Panc1 (cell line): ENCODE results near the gene MS4A8. TPM values are rescaled to one million over a fixed set of nuclear protein-coding genes. Genes with fewer than 3 reads are reported as not detected.

Experiments used
- ATAC-seq: fragments of 200-7000 bp; cut with Tn5 transposase; 2 replicates; pipeline ENCODE4 v1.9.1; 2020; ENCODE audit warnings: mild to moderate bottlenecking, moderate library complexity
- BruUV-seq: library from RNA; stranded (reverse); fragments of 400-500 nt; replicated peaks from 2 replicates; lab custom pipeline; 2021; lab: Mats Ljungman, UMichigan
- CTCF ChIA-PET: fragments of 300-600 bp; sonication (Branson Sonifier 250); formaldehyde crosslinking; loops from one replicate; lab custom pipeline; 2022; ENCODE audit warnings: antibody characterized with exemption; lab: Charles Lee
- POLR2A ChIA-PET: fragments of 300-600 bp; sonication (Branson Sonifier 250); formaldehyde crosslinking; loops from one replicate; lab custom pipeline; 2022; ENCODE audit warnings: antibody characterized with exemption; lab: Charles Lee
- DNase-seq: peaks from one replicate; pipeline ENCODE4 v3.0.0-alpha.2; 2010; ENCODE audit warnings: low read depth, low spot score
- H3K27ac ChIP-seq: 2 replicates; pipeline ENCODE4 v1.5.1; 2011; ENCODE audit warnings: mild to moderate bottlenecking, low read length, inconsistent platforms
- H3K27me3 ChIP-seq: fragments of 200-500 bp; sonication (Bioruptor generic); 2 replicates; pipeline ENCODE4 v1.6.0; 2014; ENCODE audit warnings: low read length, inconsistent platforms; ENCODE audit not compliant: control insufficient read depth, insufficient read depth
- H3K36me3 ChIP-seq: fragments of 200-500 bp; sonication (Bioruptor generic); 2 replicates; pipeline ENCODE4 v1.5.1; 2014; ENCODE audit warnings: inconsistent platforms, mild to moderate bottlenecking, low read length, moderate library complexity; ENCODE audit not compliant: control insufficient read depth, insufficient read depth
- H3K4me1 ChIP-seq: 2 replicates; pipeline ENCODE4 v1.5.1; 2011; ENCODE audit warnings: inconsistent platforms, mild to moderate bottlenecking, low read length, moderate library complexity; ENCODE audit not compliant: control insufficient read depth, insufficient read depth
- H3K4me3 ChIP-seq, 2 experiments: 2 replicates each; pipeline ENCODE4 v1.5.1; 2011 to 2012; ENCODE audit warnings: low read depth in 2 of 2, low read length in 2 of 2, mild to moderate bottlenecking in 2 of 2, inconsistent platforms in 1 of 2, moderate library complexity in 1 of 2
- H3K9me3 ChIP-seq: fragments of 200-500 bp; sonication (Bioruptor generic); 2 replicates; pipeline ENCODE4 v1.5.1; 2014; ENCODE audit warnings: low read depth, mild to moderate bottlenecking, inconsistent platforms, low read length, moderate library complexity; ENCODE audit not compliant: control insufficient read depth, insufficient read depth
- POLR2AphosphoS5 ChIP-seq: IDR thresholded peaks from 2 replicates; pipeline ENCODE4 v1.6.1; 2012; ENCODE audit warnings: mild to moderate bottlenecking, low read depth, low read length, moderate library complexity
- REST ChIP-seq, 2 experiments: IDR thresholded peaks; 2 replicates each; pipeline ENCODE4 v1.6.1; 2011 to 2012; ENCODE audit warnings: low read depth in 2 of 2, control low read depth in 1 of 2, low read length in 1 of 2, mild to moderate bottlenecking in 1 of 2, moderate library complexity in 1 of 2; ENCODE audit not compliant: insufficient read depth in 1 of 2
- SIN3A ChIP-seq: IDR thresholded peaks from 2 replicates; pipeline ENCODE4 v1.6.1; 2012; ENCODE audit warnings: low read depth, mild to moderate bottlenecking, low read length, moderate library complexity, borderline replicate concordance; ENCODE audit not compliant: insufficient read depth
- TCF7L2 ChIP-seq: IDR thresholded peaks from 2 replicates; pipeline ENCODE4 v1.6.1; 2011; ENCODE audit warnings: mild to moderate bottlenecking, low read depth, low read length, inconsistent platforms
- in situ Hi-C: cut with HindIII; loops from 2 replicates; pipeline ENCODE4 v1.10.0; 2016; ENCODE audit warnings: low sequenced_read_pairs, low pct_unique_long_range_greater_than_20kb
- intact Hi-C: fragments of 100-400 bp; cut with micrococcal nuclease; formaldehyde crosslinking; loops from one replicate; pipeline ENCODE4 v1.10.0; 2022; ENCODE audit not compliant: unreplicated experiment
- total RNA-seq: library from RNA; stranded (reverse); gene quantifications from one replicate; pipeline ENCODE4 v1.2.1, GENCODE V29; 2021; ENCODE audit not compliant: unreplicated experiment
- TF ChIP-seq, protein P1 (sequence below): fragments of 450-650 bp; IDR thresholded peaks from 2 replicates; pipeline ENCODE4 v1.5.1; 2017; ENCODE audit warnings: mild to moderate bottlenecking

The MS4A8 gene
- total RNA-seq, 1 experiment from 2014 or later: not detected

- no TSS peak for BruUV-seq
- Histone ChIP-seq H3K36me3 (no peaks in the 10 kb centered on the region), H3K27ac (no peak overlapping the region), H3K27me3 (peaks cover 9% of the 10 kb centered on the region; the same call in 1 of the 2 replicates), H3K4me1 (no peaks in the 10 kb centered on the region), H3K4me3 (no peak overlapping the region), H3K9me3 (no peaks in the 10 kb centered on the region)
- POLR2A ChIA-PET: no interaction called here
- CTCF ChIA-PET: no interaction called here
- DNase-seq (no peak), ATAC-seq (no peak)
- in situ Hi-C loops (no loop called here), intact Hi-C loops (no loop called here)
- TF ChIP-seq TCF7L2 (no peak), SIN3A (no peak), POLR2AphosphoS5 (no peak), REST (IDR thresholded peaks at IDR 0.05; ENCODE audit: insufficient read depth in 1 of 2, low read depth in 2 of 2, low read length in 1 of 2) (no peak)
- TF ChIP-seq, protein P1, sequence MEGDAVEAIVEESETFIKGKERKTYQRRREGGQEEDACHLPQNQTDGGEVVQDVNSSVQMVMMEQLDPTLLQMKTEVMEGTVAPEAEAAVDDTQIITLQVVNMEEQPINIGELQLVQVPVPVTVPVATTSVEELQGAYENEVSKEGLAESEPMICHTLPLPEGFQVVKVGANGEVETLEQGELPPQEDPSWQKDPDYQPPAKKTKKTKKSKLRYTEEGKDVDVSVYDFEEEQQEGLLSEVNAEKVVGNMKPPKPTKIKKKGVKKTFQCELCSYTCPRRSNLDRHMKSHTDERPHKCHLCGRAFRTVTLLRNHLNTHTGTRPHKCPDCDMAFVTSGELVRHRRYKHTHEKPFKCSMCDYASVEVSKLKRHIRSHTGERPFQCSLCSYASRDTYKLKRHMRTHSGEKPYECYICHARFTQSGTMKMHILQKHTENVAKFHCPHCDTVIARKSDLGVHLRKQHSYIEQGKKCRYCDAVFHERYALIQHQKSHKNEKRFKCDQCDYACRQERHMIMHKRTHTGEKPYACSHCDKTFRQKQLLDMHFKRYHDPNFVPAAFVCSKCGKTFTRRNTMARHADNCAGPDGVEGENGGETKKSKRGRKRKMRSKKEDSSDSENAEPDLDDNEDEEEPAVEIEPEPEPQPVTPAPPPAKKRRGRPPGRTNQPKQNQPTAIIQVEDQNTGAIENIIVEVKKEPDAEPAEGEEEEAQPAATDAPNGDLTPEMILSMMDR: no peak
Measured at GRCh38 chr11:60705895-60706294, 6.5 kb downstream of the MS4A8 start.

GRCh38 chr11:60706931-60707330, 7.5 kb downstream of the MS4A8 start:
- ChIA-PET CTCF (no interaction called here), POLR2A (interaction anchor here (0.7 kb wide), 1 partner anchor 430 kb away, joined by 20 read pairs; no protein-coding TSS in a partner anchor)
- BruUV-seq: no TSS peak
- in situ Hi-C loops (no loop called here), intact Hi-C loops (no loop called here)
- ATAC-seq (no peak), DNase-seq (no peak)
- H3K9me3 ChIP-seq: no peaks in the 10 kb centered on the region
- peaks cover 9% of the 10 kb centered on the region; the same call in 1 of the 2 replicates for H3K27me3 ChIP-seq
- no peaks in the 10 kb centered on the region for H3K4me1 ChIP-seq
- no peak overlapping the region for H3K4me3 ChIP-seq
- no peak overlapping the region for H3K27ac ChIP-seq
- no peaks in the 10 kb centered on the region for H3K36me3 ChIP-seq
- TF ChIP-seq, protein P1: no peak
- no peak for TF ChIP-seq TCF7L2
